Stomach (tissue), 4 donors: ENCODE measurements around the gene PDHB.

Source experiments
- CTCF ChIP-seq, 7 experiments: fragments of 450-650 bp in 4 of 7; fragments of 200-600 bp in 3 of 7; sonication (generic) in 3 of 7; IDR thresholded peaks; one replicate each; pipeline ENCODE4 v1.5.1; 2016 to 2019; ENCODE audit warnings: antibody characterized with exemption in 7 of 7, control low read depth in 2 of 7, mild to moderate bottlenecking in 1 of 7
- POLR2AphosphoS5 ChIP-seq, 3 donors: sonication (generic); formaldehyde crosslinking; IDR thresholded peaks; one replicate each; pipeline ENCODE4 v1.6.1; 2016; ENCODE audit warnings: antibody characterized with exemption in 3 of 3

GRCh38 chr3:58392181-58392580 is 41.5 kb downstream of the PDHB start:
- no peak for TF ChIP-seq CTCF (IDR thresholded peaks at IDR 0.05)
- TF ChIP-seq POLR2AphosphoS5 (IDR thresholded peaks at IDR 0.05), result no peak
